HG02884 (cell line): ENCODE measurements around the gene LAMA2.
"Not testable (repeated sequence)": the region's sequence is repeated elsewhere in the genome, so short reads cannot be mapped to it uniquely, and the experiment has no call there.

ENCODE experiments used
- ATAC-seq: cut with Tn5 transposase; IDR thresholded peaks from one replicate; pipeline ENCODE4 v1.9.1; 2021; ENCODE audit warnings: mild to moderate bottlenecking, moderate library complexity; ENCODE audit not compliant: unreplicated experiment

LAMA2 gene

GRCh38 chr6:129006724-129007514 lies 124.0 kb downstream of the LAMA2 start:
- ATAC-seq, result no peak

GRCh38 chr6:129007701-129008373 lies 124.9 kb downstream of the LAMA2 start:
- ATAC-seq, result no peak

- ATAC-seq, result no peak
Measured at GRCh38 chr6:129008591-129008990, 125.7 kb downstream of the LAMA2 start.

GRCh38 chr6:129009851-129010250 lies 126.9 kb downstream of the LAMA2 start:
- no peak for ATAC-seq

GRCh38 chr6:129014302-129014701 lies 131.4 kb downstream of the LAMA2 start:
- no peak for ATAC-seq

- no peak for ATAC-seq
Measured at GRCh38 chr6:129015721-129016120, 132.8 kb downstream of the LAMA2 start.

- ATAC-seq, result no peak
Measured at GRCh38 chr6:129016844-129017243, 133.9 kb downstream of the LAMA2 start.

GRCh38 chr6:129022011-129022553 lies 139.1 kb downstream of the LAMA2 start:
- no peak for ATAC-seq

- no peak for ATAC-seq
Measured at GRCh38 chr6:129026601-129027000, 143.7 kb downstream of the LAMA2 start.

GRCh38 chr6:129029778-129030177 lies 146.8 kb downstream of the LAMA2 start:
- no peak for ATAC-seq

- no peak for ATAC-seq
Measured at GRCh38 chr6:129030215-129030614, 147.3 kb downstream of the LAMA2 start.

GRCh38 chr6:129031051-129031599 lies 148.2 kb downstream of the LAMA2 start:
- no peak for ATAC-seq

GRCh38 chr6:129032602-129033001 lies 149.7 kb downstream of the LAMA2 start:
- no peak for ATAC-seq

- no peak for ATAC-seq
Measured at GRCh38 chr6:129033180-129033579, 150.2 kb downstream of the LAMA2 start.

GRCh38 chr6:129033581-129033980 lies 150.6 kb downstream of the LAMA2 start:
- ATAC-seq, result no peak

GRCh38 chr6:129041563-129041962 lies 158.6 kb downstream of the LAMA2 start:
- no peak for ATAC-seq

- no peak for ATAC-seq
Measured at GRCh38 chr6:129046526-129046925, 163.6 kb downstream of the LAMA2 start.

- ATAC-seq, result no peak
Measured at GRCh38 chr6:129047834-129048233, 164.9 kb downstream of the LAMA2 start.

- ATAC-seq, result no peak
Measured at GRCh38 chr6:129050086-129050485, 167.1 kb downstream of the LAMA2 start.

- not testable (repeated sequence) for ATAC-seq
Measured at GRCh38 chr6:129053143-129053542, 170.2 kb downstream of the LAMA2 start.

- no peak for ATAC-seq
Measured at GRCh38 chr6:129055796-129056195, 172.9 kb downstream of the LAMA2 start.

GRCh38 chr6:129059650-129060049 lies 176.7 kb downstream of the LAMA2 start:
- ATAC-seq, result no peak
